ENCODE data around the gene PRIM1. TPM values are rescaled to one million over a fixed set of nuclear protein-coding genes. Genes with fewer than 3 reads are reported as not detected.

The PRIM1 gene
- polyA plus RNA-seq, 3 donors: 3.6 to 6.3 (median 5.6) TPM

DNA sequence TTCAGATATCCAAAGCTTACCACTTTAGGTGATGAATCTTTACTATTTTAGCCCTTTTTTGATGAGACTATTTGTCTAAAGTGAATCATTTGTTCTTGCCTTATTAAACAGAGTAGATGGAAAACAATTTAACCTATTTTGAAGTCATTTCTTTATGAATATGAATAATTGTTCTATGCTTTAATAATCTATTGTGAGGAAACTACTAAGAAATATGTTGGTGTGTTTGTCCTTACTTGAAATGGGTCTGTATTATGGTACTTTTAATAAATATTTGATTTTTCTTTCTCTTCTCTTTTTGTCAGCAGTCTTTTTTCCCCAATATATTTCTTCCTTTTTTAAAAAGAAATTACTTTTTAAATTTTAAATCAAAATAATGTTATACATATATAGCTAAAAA lies 35.4 kb upstream of the PRIM1 start:
- Mint-ChIP-seq H3K27me3 (ENCODE audit: low read depth in 3 of 3) (peaks cover 2 to 7% (median 5%) of the 10 kb centered on the region in 3 donors), H3K4me1 (no peaks in the 10 kb centered on the region), H3K36me3 (no peaks in the 10 kb centered on the region), H3K4me3 (no peak overlapping the region), H3K9me3 (peaks cover 2 to 22% (median 9%) of the 10 kb centered on the region in 7 donors), H3K27ac (no peak overlapping the region)
- no peaks in the 10 kb centered on the region for H3K27me3 ChIP-seq (ENCODE audit: control insufficient read depth in 2 of 2, insufficient read depth in 2 of 2, low read length in 2 of 2)
- no peaks in the 10 kb centered on the region for H3K79me2 ChIP-seq (ENCODE audit: insufficient read depth, low read length)
- H3K4me2 ChIP-seq (replicated peaks; ENCODE audit: extremely low read depth, low read length, poor library complexity, severe bottlenecking): no peak overlapping the region
- H4K20me1 ChIP-seq (ENCODE audit: insufficient read depth, low read length): no peaks in the 10 kb centered on the region
- intact Hi-C loops (cut with micrococcal nuclease): no loop called here
- no peak for DNase-seq
- TF ChIP-seq, protein P1, sequence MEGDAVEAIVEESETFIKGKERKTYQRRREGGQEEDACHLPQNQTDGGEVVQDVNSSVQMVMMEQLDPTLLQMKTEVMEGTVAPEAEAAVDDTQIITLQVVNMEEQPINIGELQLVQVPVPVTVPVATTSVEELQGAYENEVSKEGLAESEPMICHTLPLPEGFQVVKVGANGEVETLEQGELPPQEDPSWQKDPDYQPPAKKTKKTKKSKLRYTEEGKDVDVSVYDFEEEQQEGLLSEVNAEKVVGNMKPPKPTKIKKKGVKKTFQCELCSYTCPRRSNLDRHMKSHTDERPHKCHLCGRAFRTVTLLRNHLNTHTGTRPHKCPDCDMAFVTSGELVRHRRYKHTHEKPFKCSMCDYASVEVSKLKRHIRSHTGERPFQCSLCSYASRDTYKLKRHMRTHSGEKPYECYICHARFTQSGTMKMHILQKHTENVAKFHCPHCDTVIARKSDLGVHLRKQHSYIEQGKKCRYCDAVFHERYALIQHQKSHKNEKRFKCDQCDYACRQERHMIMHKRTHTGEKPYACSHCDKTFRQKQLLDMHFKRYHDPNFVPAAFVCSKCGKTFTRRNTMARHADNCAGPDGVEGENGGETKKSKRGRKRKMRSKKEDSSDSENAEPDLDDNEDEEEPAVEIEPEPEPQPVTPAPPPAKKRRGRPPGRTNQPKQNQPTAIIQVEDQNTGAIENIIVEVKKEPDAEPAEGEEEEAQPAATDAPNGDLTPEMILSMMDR (IDR thresholded peaks at IDR 0.05): no peak
- H3K4me1 ChIP-seq (ENCODE audit: control insufficient read depth in 1 of 2, insufficient read depth in 2 of 2, low read length in 2 of 2): no peaks in the 10 kb centered on the region
- H3K36me3 ChIP-seq (replicated peaks in 1 of 2; ENCODE audit: control insufficient read depth in 1 of 2, insufficient read depth in 2 of 2, low read length in 2 of 2): no peaks in the 10 kb centered on the region
- H3K27ac ChIP-seq (ENCODE audit: low read depth in 1 of 2, low read length in 2 of 2): no peak overlapping the region
- H3K9me3 ChIP-seq (replicated peaks in 1 of 2; ENCODE audit: control insufficient read depth in 1 of 2, insufficient read depth in 1 of 2, low read length in 2 of 2): no peaks in the 10 kb centered on the region
- no peak overlapping the region for H3K9ac ChIP-seq (ENCODE audit: insufficient read depth, low read length, poor library complexity, severe bottlenecking)
- H3K4me3 ChIP-seq (replicated peaks in 1 of 3; ENCODE audit: low read depth in 2 of 3, low read length in 3 of 3): no peak overlapping the region
- no peak overlapping the region for H2AFZ ChIP-seq (ENCODE audit: insufficient read depth, low read depth, low read length, poor library complexity, severe bottlenecking)

GRCh38 chr12:56785874-56786273 lies 33.8 kb upstream of the PRIM1 start:
- Histone ChIP-seq H3K27me3 (ENCODE audit: control insufficient read depth in 2 of 2, insufficient read depth in 2 of 2, low read length in 2 of 2) (no peaks in the 10 kb centered on the region), H3K79me2 (ENCODE audit: insufficient read depth, low read length) (no peaks in the 10 kb centered on the region), H4K20me1 (ENCODE audit: insufficient read depth, low read length) (no peaks in the 10 kb centered on the region), H3K27ac (ENCODE audit: low read depth in 1 of 2, low read length in 2 of 2) (no peak overlapping the region), H2AFZ (ENCODE audit: insufficient read depth, low read depth, low read length, poor library complexity, severe bottlenecking) (no peak overlapping the region), H3K9ac (ENCODE audit: insufficient read depth, low read length, poor library complexity, severe bottlenecking) (no peak overlapping the region), H3K4me3 (replicated peaks in 1 of 3; ENCODE audit: low read depth in 2 of 3, low read length in 3 of 3) (no peak overlapping the region), H3K9me3 (replicated peaks in 1 of 2; ENCODE audit: control insufficient read depth in 1 of 2, insufficient read depth in 1 of 2, low read length in 2 of 2) (no peaks in the 10 kb centered on the region), H3K4me1 (ENCODE audit: control insufficient read depth in 1 of 2, insufficient read depth in 2 of 2, low read length in 2 of 2) (no peaks in the 10 kb centered on the region), H3K36me3 (replicated peaks in 1 of 2; ENCODE audit: control insufficient read depth in 1 of 2, insufficient read depth in 2 of 2, low read length in 2 of 2) (no peaks in the 10 kb centered on the region), H3K4me2 (replicated peaks; ENCODE audit: extremely low read depth, low read length, poor library complexity, severe bottlenecking) (no peak overlapping the region)
- Mint-ChIP-seq H3K36me3 (no peaks in the 10 kb centered on the region), H3K4me3 (no peak overlapping the region), H3K9me3 (peaks cover 2 to 22% (median 9%) of the 10 kb centered on the region in 7 donors), H3K4me1 (no peaks in the 10 kb centered on the region), H3K27ac (no peak overlapping the region), H3K27me3 (ENCODE audit: low read depth in 3 of 3) (peaks cover 0 to 4% (median 0%) of the 10 kb centered on the region in 3 donors)
- intact Hi-C loops (cut with micrococcal nuclease): no loop called here
- no peak for DNase-seq
- TF ChIP-seq, protein P1 (IDR thresholded peaks at IDR 0.05): no peak
- 80% methylated on average over 1 of the region's 1 CpG for WGBS (ENCODE audit: insufficient coverage)
